Measurements from ENCODE around the gene SIL1. TPM values are rescaled to one million over a fixed set of nuclear protein-coding genes. Genes with fewer than 3 reads are reported as not detected.
"Not testable (repeated sequence)": the region's sequence is repeated elsewhere in the genome, so short reads cannot be mapped to it uniquely, and the experiment has no call there.

SIL1 gene
- 50.8 and 61.5 TPM in 2 replicates for total RNA-seq (2014; rRNA removed; shearing (Covaris generic))

GRCh38 chr5:139197710-139198669 is at the start of gene SIL1:
TSS of gene SIL1 (minus strand) at chr5:139198368. CDS start at chr5:139127843, 70,525 bp downstream.
- peak; percentile 92 for DNase-seq (ENCODE audit: low read depth)

- DNase-seq (ENCODE audit: low read depth), result peak; percentile 78
These were observed 48.2 kb upstream of the SIL1 start for GRCh38 chr5:139246394-139246793.

- DNase-seq (ENCODE audit: low read depth), result no peak
These were observed 47.6 kb upstream of the SIL1 start for GRCh38 chr5:139245637-139246339.

GRCh38 chr5:139243425-139243970 is 45.3 kb upstream of the SIL1 start:
- no peak for DNase-seq (ENCODE audit: low read depth)

- DNase-seq (ENCODE audit: low read depth), result no peak
These were observed 43.0 kb upstream of the SIL1 start for GRCh38 chr5:139241139-139241538.

GRCh38 chr5:139236479-139236878 is 38.3 kb upstream of the SIL1 start:
- no peak for DNase-seq (ENCODE audit: low read depth)

GRCh38 chr5:139232147-139232724 is 34.1 kb upstream of the SIL1 start:
- DNase-seq (ENCODE audit: low read depth), result no peak

GRCh38 chr5:139228201-139228803 is 30.1 kb upstream of the SIL1 start:
- no peak for DNase-seq (ENCODE audit: low read depth)

- DNase-seq (ENCODE audit: low read depth), result no peak
These were observed 28.0 kb upstream of the SIL1 start for GRCh38 chr5:139226131-139226530.

- no peak for DNase-seq (ENCODE audit: low read depth)
These were observed 25.3 kb upstream of the SIL1 start for GRCh38 chr5:139223481-139223880.

GRCh38 chr5:139222346-139222745 is 24.2 kb upstream of the SIL1 start:
- no peak for DNase-seq (ENCODE audit: low read depth)

GRCh38 chr5:139218038-139218437 is 19.9 kb upstream of the SIL1 start:
- DNase-seq (ENCODE audit: low read depth), result not testable (repeated sequence)

GRCh38 chr5:139215107-139215975 is 17.2 kb upstream of the SIL1 start:
- no peak for DNase-seq (ENCODE audit: low read depth)

- DNase-seq (ENCODE audit: low read depth), result no peak
These were observed 16.5 kb upstream of the SIL1 start for GRCh38 chr5:139214646-139215045.

- no peak for DNase-seq (ENCODE audit: low read depth)
These were observed 14.7 kb upstream of the SIL1 start for GRCh38 chr5:139212906-139213305.

- DNase-seq (ENCODE audit: low read depth), result no peak
These were observed 14.3 kb upstream of the SIL1 start for GRCh38 chr5:139212486-139212885.

GRCh38 chr5:139210585-139210984 is 12.4 kb upstream of the SIL1 start:
- no peak for DNase-seq (ENCODE audit: low read depth)

GRCh38 chr5:139207297-139208000 is 9.3 kb upstream of the SIL1 start:
- no peak for DNase-seq (ENCODE audit: low read depth)

GRCh38 chr5:139205586-139205985 is 7.4 kb upstream of the SIL1 start:
- no peak for DNase-seq (ENCODE audit: low read depth)

- no peak for DNase-seq (ENCODE audit: low read depth)
These were observed 7.0 kb upstream of the SIL1 start for GRCh38 chr5:139205124-139205523.

Measured in M059J (cell line).